Esophagus muscularis mucosa (tissue), 4 donors: ENCODE data around the gene SH3YL1.

ENCODE experiments used
- EP300 ChIP-seq: sonication (generic); formaldehyde crosslinking; IDR thresholded peaks from one replicate; pipeline ENCODE4 v1.6.1; 2017; ENCODE audit warnings: antibody characterized with exemption
- POLR2AphosphoS5 ChIP-seq, 2 donors: sonication (generic); formaldehyde crosslinking; IDR thresholded peaks; one replicate each; pipeline ENCODE4 v1.6.1; 2017; ENCODE audit warnings: antibody characterized with exemption in 2 of 2
- TF ChIP-seq, protein P1 (sequence below), 3 experiments: fragments of 200-600 bp in 2 of 3; fragments of 450-650 bp in 1 of 3; sonication (generic) in 2 of 3; IDR thresholded peaks; one replicate each; pipeline ENCODE4 v1.5.1; 2017 to 2019; ENCODE audit warnings: antibody characterized with exemption in 3 of 3, mild to moderate bottlenecking in 2 of 3, moderate library complexity in 1 of 3

DNA sequence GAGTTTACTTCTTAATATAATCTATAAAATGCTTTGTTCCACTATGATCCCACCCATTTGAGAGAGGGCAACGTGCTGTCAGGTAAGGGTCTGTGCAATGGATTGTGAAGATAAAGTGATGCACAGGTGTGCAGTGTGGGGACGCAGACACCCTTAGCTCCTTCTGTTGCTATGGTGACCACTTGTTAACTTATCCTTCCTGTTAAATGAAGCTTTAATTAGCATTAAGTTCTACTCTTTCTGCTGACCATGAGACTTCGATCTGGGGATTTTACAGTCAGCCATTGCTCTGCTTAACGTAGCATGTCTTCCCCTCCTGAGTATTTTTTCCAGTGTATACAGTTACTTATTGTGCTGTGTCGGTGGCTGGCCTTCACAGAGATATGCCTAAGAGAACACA is 47.2 kb upstream of the SH3YL1 start:
- TF ChIP-seq, protein P1, sequence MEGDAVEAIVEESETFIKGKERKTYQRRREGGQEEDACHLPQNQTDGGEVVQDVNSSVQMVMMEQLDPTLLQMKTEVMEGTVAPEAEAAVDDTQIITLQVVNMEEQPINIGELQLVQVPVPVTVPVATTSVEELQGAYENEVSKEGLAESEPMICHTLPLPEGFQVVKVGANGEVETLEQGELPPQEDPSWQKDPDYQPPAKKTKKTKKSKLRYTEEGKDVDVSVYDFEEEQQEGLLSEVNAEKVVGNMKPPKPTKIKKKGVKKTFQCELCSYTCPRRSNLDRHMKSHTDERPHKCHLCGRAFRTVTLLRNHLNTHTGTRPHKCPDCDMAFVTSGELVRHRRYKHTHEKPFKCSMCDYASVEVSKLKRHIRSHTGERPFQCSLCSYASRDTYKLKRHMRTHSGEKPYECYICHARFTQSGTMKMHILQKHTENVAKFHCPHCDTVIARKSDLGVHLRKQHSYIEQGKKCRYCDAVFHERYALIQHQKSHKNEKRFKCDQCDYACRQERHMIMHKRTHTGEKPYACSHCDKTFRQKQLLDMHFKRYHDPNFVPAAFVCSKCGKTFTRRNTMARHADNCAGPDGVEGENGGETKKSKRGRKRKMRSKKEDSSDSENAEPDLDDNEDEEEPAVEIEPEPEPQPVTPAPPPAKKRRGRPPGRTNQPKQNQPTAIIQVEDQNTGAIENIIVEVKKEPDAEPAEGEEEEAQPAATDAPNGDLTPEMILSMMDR (IDR thresholded peaks at IDR 0.05): no peak
- TF ChIP-seq EP300 (no peak), POLR2AphosphoS5 (IDR thresholded peaks at IDR 0.05) (no peak)
